Fibroblast of peridontal ligament (primary cell): Measurements from ENCODE around the gene DENND10.
"Not testable (repeated sequence)": the region's sequence is repeated elsewhere in the genome, so short reads cannot be mapped to it uniquely, and the experiment has no call there.

Source experiments
- DNase-seq: peaks from one replicate; pipeline ENCODE4 v3.0.0-alpha.2; 2010; ENCODE audit errors: extremely low read depth

The DENND10 gene

GRCh38 chr10:119103903-119104653, at the start of gene DENND10:
TSS of gene DENND10 (plus strand) at chr10:119104113. CDS start at chr10:119104143, 30 bp downstream.
- DNase-seq, result peak; percentile 67

GRCh38 chr10:119055472-119055871, 48.4 kb upstream of the DENND10 start:
- DNase-seq, result no peak

- no peak for DNase-seq
Observed at GRCh38 chr10:119058010-119058409, 45.9 kb upstream of the DENND10 start.

- no peak for DNase-seq
Observed at GRCh38 chr10:119059557-119059956, 44.4 kb upstream of the DENND10 start.

GRCh38 chr10:119060107-119060506, 43.8 kb upstream of the DENND10 start:
- no peak for DNase-seq

GRCh38 chr10:119061352-119061751, 42.6 kb upstream of the DENND10 start:
- no peak for DNase-seq

GRCh38 chr10:119061926-119062325, 42.0 kb upstream of the DENND10 start:
- DNase-seq, result no peak

- DNase-seq, result no peak
Observed at GRCh38 chr10:119070395-119071165, 33.3 kb upstream of the DENND10 start.

GRCh38 chr10:119073584-119073983, 30.3 kb upstream of the DENND10 start:
- DNase-seq, result no peak

- no peak for DNase-seq
Observed at GRCh38 chr10:119078422-119079179, 25.3 kb upstream of the DENND10 start.

- peak; percentile 68 for DNase-seq
Observed at GRCh38 chr10:119079599-119080520, 24.1 kb upstream of the DENND10 start.

- DNase-seq, result peak; percentile 87
Observed at GRCh38 chr10:119080521-119081259, 23.2 kb upstream of the DENND10 start, which contains the start of gene EIF3A. TSS of gene EIF3A (minus strand) at chr10:119080817. CDS start at chr10:119080676, 141 bp downstream.

GRCh38 chr10:119084896-119085295, 19.0 kb upstream of the DENND10 start:
- DNase-seq, result no peak

GRCh38 chr10:119087271-119087882, 16.5 kb upstream of the DENND10 start:
- no peak for DNase-seq

GRCh38 chr10:119090026-119090795, 13.7 kb upstream of the DENND10 start:
- DNase-seq, result no peak

- peak; percentile 85 for DNase-seq
Observed at GRCh38 chr10:119090968-119091367, 12.9 kb upstream of the DENND10 start.

- DNase-seq, result no peak
Observed at GRCh38 chr10:119095640-119096039, 8.3 kb upstream of the DENND10 start.

GRCh38 chr10:119096641-119097415, 7.1 kb upstream of the DENND10 start:
- not testable (repeated sequence) for DNase-seq
